NCI-H2227 (cell line): ENCODE results near the gene CFAP99.

Experiments
- DNase-seq: peaks from one replicate; lab custom pipeline; 2025; ENCODE audit not compliant: unreplicated experiment; lab: John Stamatoyannopoulos, UW

The CFAP99 gene

GRCh38 chr4:2497931-2498330, 79.2 kb downstream of the CFAP99 start:
- no peak for DNase-seq

GRCh38 chr4:2500547-2500946, 81.8 kb downstream of the CFAP99 start:
- no peak for DNase-seq

GRCh38 chr4:2501034-2501594, 82.4 kb downstream of the CFAP99 start:
- no peak for DNase-seq

- no peak for DNase-seq
These were observed 85.1 kb downstream of the CFAP99 start for GRCh38 chr4:2503809-2504208.

GRCh38 chr4:2507259-2507658, 88.5 kb downstream of the CFAP99 start:
- no peak for DNase-seq

GRCh38 chr4:2507855-2508254, 89.1 kb downstream of the CFAP99 start:
- no peak for DNase-seq

GRCh38 chr4:2510351-2511259, 91.8 kb downstream of the CFAP99 start:
- DNase-seq, result no peak

- DNase-seq, result no peak
These were observed 92.9 kb downstream of the CFAP99 start for GRCh38 chr4:2511645-2512131.
